CD1c-positive myeloid dendritic cell (primary cell): ENCODE measurements around the gene HNMT.

Source experiments
- DNase-seq: peaks from one replicate; pipeline ENCODE4 v3.0.0-alpha.2; 2016; ENCODE audit errors: extremely low spot score

Gene HNMT

GRCh38 chr2:138012082-138012481 lies 47.8 kb downstream of the HNMT start:
- DNase-seq = no peak

DNA sequence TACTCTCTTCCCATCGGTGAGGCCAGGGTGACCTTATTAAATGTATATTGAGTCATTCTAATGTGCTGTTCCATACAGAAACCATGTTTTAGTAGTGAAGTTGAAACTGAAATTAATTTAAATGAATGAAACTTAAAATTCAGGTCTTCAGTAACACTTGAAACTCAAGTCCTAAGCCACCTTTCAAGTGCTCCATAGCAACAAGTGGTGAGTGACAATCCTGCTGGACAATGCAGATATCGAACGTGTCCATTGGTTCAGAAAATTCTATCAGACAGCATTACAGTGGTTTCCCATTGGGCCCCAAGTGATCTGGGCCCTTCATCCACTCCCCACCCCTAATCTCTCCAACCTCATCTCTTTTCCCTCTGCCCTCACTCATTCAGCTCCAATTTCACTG lies 48.7 kb downstream of the HNMT start:
- no peak for DNase-seq

GRCh38 chr2:138013639-138014038 lies 49.4 kb downstream of the HNMT start:
- no peak for DNase-seq

GRCh38 chr2:138015494-138015893 lies 51.2 kb downstream of the HNMT start:
- DNase-seq = no peak

DNA sequence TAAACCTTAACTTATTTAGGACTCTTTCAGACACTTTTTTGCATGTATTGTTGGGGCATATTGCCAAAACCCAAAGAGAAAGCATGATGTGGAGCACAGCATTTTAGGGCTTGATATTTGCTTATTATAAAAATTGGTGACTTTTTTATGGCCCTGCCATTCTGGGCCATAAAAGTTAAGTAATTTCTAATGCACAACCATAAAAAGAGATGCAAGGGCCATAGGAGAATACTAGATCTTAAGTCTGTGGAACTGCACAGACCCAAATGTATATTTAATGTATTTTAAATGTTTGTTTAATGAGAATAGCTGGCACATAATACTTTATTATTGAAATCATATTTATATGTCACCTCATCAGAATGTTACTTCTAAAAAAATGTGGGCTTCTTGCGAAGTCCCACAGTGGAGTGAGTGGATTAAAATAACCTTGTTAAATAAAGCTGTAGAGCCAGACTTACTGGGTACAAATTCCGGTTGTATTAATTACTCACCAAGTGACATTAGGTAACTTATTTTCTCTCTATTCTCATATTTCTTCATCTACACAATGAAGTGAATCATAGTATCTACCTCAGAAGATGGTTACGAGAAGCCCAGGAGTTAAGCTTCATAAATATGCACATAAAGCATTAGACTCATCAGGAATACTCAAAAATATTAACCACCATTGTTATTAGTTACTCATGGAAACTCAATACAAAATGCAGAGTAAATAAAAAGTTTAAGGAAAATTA lies 52.2 kb downstream of the HNMT start:
- DNase-seq = no peak

GRCh38 chr2:138017824-138018223 lies 53.6 kb downstream of the HNMT start:
- no peak for DNase-seq

DNA sequence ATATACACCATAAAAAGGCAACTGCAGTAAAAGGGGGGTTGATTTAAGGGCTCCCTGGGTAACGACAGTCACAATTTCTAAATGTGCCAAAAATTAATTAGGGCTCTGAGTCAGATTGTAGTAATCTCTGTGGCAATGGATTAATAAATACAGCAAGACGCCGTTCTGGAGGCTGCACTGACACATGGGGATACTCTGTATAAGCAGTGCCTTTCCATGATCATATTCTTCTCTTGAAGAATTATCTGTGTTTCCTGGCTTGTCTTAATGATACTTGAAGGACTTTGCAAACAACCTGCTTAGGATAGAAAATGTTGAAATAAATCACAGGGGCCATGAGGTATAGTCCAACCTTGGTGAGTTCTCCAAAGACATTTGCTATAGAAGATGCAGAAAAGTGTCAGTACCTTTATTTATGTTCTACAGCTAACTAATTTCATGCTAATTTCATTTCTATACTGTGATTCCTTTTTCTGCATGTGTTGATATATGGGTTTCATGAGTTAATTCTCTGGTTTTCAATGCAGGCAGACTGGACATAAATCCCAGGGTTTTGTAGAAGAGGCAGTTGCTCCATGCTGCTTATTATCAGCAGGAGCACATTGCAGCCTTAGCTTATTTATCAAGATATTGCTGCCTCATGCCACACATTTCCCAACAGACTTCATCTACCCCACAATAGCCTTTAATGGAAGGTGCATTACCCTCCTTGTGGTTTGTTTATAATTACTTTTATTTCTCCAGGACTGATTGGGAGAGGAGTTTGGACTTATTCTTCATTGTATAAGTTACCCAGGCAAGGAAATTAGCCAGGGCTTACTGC lies 54.8 kb downstream of the HNMT start:
- DNase-seq = no peak

DNA sequence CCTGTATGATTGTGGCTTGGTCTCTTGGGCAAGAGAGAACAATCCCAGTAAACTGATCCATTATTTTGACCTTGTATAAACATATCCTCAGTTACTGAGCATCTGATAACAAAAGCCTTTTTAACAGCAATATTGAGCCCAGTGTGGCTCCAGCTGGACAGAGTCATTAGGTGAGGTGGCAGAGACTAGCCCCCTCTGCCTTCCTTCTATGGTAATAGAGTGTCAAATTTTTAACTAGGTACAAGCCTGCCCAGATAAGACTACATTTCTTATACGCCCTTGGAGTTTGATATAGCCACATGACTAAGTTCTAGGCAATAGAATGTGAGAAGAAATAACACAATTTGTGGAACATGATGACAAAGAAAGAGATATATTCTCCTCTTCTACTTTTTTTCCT lies 56.2 kb downstream of the HNMT start:
- no peak for DNase-seq

DNA sequence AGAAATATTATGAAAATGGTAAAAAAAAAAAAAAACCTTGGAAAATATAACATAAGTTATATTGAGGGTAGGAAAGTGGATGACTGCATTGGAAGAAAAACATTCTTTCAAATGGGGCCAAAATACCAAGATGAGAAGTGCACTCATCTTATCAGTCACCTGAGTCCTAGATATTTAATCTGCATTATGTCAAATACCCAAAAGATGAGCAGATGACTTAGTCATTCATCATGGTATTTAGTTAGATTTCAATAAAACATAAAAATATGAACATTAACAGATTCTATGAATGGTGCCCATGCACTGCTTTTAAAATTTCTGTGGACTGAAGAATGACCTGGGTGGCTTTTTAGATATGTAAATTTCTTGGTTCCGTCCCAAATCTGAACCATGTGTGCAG lies 56.9 kb downstream of the HNMT start:
- no peak for DNase-seq

DNA sequence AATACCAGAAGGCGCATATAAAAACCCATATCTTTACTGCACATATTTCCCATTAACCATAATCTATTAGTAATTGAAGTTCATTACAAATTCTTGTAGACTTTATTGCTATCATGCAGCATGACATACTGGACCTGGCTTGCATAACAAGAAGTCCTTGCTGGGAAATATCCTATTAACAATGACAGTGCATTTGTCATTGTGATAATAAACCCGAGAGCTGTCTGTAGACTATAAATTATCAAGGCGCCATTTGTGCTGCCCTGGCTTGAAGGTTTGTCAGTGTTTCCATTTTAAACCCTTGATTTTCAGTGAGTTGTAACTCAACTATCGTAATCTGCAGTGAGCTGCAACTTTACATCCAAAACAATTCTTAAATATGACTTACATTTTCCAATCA lies 59.0 kb downstream of the HNMT start:
- no peak for DNase-seq

GRCh38 chr2:138023976-138024375 lies 59.7 kb downstream of the HNMT start:
- DNase-seq = no peak

GRCh38 chr2:138026111-138027020 lies 62.1 kb downstream of the HNMT start:
- no peak for DNase-seq

GRCh38 chr2:138028538-138028937 lies 64.3 kb downstream of the HNMT start:
- peak; percentile 90 for DNase-seq

GRCh38 chr2:138029276-138029675 lies 65.0 kb downstream of the HNMT start:
- DNase-seq = no peak

- DNase-seq = no peak
Measured at GRCh38 chr2:138030459-138030858, 66.2 kb downstream of the HNMT start.

- no peak for DNase-seq
Measured at GRCh38 chr2:138032334-138032733, 68.1 kb downstream of the HNMT start.

DNA sequence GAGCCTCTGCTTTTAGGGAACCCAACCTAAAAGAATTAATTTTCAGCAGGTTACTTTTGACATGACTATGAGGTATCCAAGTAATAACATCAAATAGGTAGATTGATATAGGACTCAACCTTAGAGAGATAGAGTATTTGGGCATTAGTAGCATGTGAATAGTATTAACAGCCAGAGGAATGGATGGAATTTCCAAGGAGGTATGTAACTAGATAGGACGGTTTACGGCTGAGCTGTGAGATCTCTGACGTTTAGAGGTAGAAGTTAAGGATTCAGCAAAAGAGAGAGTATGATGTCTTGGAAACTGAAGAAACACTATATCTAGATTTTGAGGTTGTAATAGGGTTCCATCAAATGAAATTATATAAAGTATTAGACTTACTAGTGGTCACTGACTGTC lies 70.3 kb downstream of the HNMT start:
- DNase-seq = no peak

DNA sequence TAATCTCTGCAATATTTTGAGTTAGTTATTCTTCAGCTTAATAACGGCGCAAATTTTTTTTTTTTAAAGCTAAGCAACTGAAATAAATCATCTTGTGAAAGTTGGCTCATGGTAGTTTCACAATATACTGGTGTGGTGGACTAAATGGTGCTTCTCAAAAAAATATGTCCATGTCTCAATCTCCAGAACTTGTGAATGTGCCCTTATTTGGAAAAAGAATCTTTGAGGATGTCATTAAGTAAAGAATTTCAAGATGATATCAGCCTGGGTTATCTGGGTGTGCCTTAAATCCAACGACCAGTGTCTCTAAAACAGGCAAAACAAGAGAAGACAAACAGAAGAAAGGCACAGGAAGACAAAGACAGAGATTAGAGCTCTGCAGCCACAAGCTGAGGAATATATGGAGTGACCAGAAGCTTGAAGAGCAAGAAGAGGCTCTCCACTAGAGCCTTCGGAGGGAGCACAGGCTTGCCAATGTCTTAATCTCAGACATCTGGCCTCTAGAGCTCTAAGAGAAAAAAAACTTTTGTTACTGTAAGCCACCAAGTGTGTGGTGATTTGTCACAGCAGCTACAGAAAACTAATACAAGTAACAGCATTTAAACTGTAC lies 71.4 kb downstream of the HNMT start:
- peak; percentile 28 for DNase-seq

DNA sequence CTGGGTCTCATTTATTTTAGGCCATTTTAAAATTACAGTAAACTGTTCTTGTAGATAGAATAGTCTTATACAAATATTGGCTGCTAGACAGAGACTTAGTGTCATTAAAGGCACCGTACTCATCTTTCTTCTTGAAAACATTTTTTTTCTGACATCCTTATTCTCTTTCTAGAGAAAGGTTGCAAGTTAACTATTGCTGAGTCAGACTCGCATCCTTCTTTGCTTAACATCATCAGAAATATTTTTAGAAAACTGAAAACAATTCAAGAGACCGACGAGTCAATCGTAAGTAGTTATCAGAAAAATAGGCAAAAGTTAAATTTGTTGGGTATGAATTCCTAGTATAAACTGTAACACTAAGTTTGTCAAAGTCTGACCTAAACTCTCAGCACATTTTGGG lies 72.2 kb downstream of the HNMT start:
- no peak for DNase-seq

DNA sequence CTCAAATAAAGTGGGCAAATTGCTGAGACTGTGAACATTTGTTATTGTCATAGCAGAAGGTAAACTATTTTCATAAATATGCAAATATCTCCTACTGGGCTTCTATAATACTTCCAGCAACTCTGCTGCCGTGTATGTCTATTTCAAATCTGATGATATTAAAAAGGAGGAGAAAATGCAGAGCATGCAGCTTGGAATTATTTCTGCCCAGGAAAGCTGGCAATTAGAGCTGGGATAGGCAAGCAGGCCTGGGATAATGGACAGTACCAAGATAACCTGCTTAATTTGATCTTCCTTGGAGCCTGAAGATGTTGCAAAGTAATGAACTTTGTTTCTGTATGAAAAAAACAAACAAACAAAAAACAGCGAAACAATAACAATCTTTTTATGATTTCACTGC lies 72.8 kb downstream of the HNMT start:
- no peak for DNase-seq

- DNase-seq = no peak
Measured at GRCh38 chr2:138040616-138041015, 76.3 kb downstream of the HNMT start.

- no peak for DNase-seq
Measured at GRCh38 chr2:138042311-138042710, 78.0 kb downstream of the HNMT start.
